GM12891 (cell line): Measurements from ENCODE around the gene TMSB10.

Experiments
- PAX5 ChIP-seq: IDR thresholded peaks from 2 replicates; pipeline ENCODE4 v1.6.1; 2011; ENCODE audit warnings: low read length, moderate library complexity, mild to moderate bottlenecking; ENCODE audit not compliant: insufficient read depth, severe bottlenecking
- POLR2A ChIP-seq: IDR thresholded peaks from 2 replicates; pipeline ENCODE4 v1.6.1; 2011; ENCODE audit warnings: low read depth, low read length, control low read depth
- POLR2AphosphoS5 ChIP-seq: IDR thresholded peaks from 2 replicates; pipeline ENCODE4 v1.6.1; 2011; ENCODE audit warnings: low read depth, low read length, control low read depth
- SPI1 ChIP-seq: IDR thresholded peaks from 2 replicates; pipeline ENCODE4 v1.6.1; 2011; ENCODE audit warnings: low read depth, low read length, control low read depth
- TAF1 ChIP-seq: IDR thresholded peaks from 2 replicates; pipeline ENCODE4 v1.6.1; 2011; ENCODE audit warnings: low read depth, low read length, control low read depth

- TF ChIP-seq POLR2A (no peak), SPI1 (no peak), TAF1 (no peak), POLR2AphosphoS5 (no peak), PAX5 (no peak)
Measured at GRCh38 chr2:84954329-84954728, 48.9 kb downstream of the TMSB10 start.
